ENCODE data around the gene RHOT2.

DNA sequence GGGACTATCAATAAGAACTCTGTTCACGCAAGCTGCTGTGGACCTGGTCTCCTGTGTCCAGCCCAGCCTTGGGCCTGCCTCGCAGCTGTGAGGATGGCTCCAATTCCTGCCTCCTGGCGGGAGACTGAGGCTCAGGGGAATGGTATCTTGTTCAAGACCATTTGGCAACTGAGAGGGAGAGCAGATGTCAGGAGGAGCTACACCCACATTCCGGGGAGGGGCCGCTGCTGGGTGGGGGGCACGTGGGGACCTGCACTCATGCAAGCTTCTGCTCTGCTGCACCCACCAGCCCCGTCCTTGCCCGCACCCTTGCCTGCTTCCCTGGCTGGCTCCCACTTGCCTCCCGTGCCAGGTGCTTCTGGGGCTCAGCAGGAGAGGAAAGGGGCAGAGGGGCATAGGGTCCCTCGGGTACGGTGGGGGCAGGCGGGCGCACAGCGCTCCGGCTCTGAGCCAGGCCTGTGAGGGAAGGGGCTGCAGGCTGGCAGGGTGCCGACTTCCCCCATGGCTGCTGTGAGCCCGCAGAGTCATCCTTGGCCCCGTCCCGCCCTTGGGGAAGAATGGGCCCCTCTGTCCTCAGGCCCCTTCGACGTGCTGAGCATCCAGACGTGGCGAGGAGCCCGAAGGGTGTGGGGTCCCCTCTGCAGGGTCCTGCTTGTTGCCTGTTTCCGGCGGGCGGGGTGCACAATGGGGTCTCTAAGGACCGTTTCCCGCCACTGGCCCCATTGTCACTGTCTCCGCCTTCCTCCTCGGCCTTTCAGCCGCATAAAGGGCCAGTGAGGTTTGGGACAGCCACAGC lies 49.7 kb downstream of the RHOT2 start:
- no peak for TF ChIP-seq GATA3 (IDR thresholded peaks at IDR 0.05; ENCODE audit: low read depth, low read length)
- no peak for TF ChIP-seq GATA2 (IDR thresholded peaks at IDR 0.05; ENCODE audit: low read depth, low read length)
